K562 (cell line): ENCODE measurements around the gene PPP1R9B. TPM values are rescaled to one million over a fixed set of nuclear protein-coding genes. Genes with fewer than 3 reads are reported as not detected.

Experiments
- CTCFL ChIP-seq: IDR thresholded peaks from 2 replicates; pipeline ENCODE4 v1.6.1; 2011; ENCODE audit warnings: borderline replicate concordance, low read depth, mild to moderate bottlenecking, moderate library complexity, low read length; ENCODE audit not compliant: insufficient read depth, poor library complexity, severe bottlenecking
- HMGXB4 ChIP-seq: sonication (generic); formaldehyde crosslinking; IDR thresholded peaks from 2 replicates; pipeline ENCODE4 v1.8.1; 2023; ENCODE audit warnings: mild to moderate bottlenecking, missing genetic modification reagents
- NONO ChIP-seq, 2 experiments: fragments of 200-400 bp in 1 of 2; fragments of 450-650 bp in 1 of 2; formaldehyde crosslinking in 1 of 2; IDR thresholded peaks; 2 replicates each; pipeline ENCODE4 v1.6.1; 2017; ENCODE audit warnings: low read depth in 2 of 2, mild to moderate bottlenecking in 2 of 2, moderate library complexity in 2 of 2, low read length in 1 of 2
- VEZF1 ChIP-seq: fragments of 200-800 bp; sonication (Bioruptor generic); IDR thresholded peaks from 2 replicates; pipeline ENCODE4 v1.6.1; 2017; ENCODE audit warnings: missing genetic modification characterization, missing compliant biosample characterization
- ZMIZ1 ChIP-seq, 2 experiments: fragments of 150-350 bp in 1 of 2; IDR thresholded peaks; 2 replicates each; pipeline ENCODE4 v1.6.1; 2012 to 2016; ENCODE audit warnings: low read depth in 2 of 2, low read length in 2 of 2, mild to moderate bottlenecking in 1 of 2, moderate library complexity in 1 of 2
- polyA plus RNA-seq, 8 experiments: library from polyadenylated mRNA; depleted of rRNA in 4 of 8; stranded (reverse) in 5 of 8; unstranded in 3 of 8; fragments of >200 nt; fragmentation: Nextera tagmentation in 2 of 8; fragmentation: Illumina TruSeq in 1 of 8; extraction: Ambion mirVana in 2 of 8; extraction: Trizol in 1 of 8; gene quantifications; 2 replicates each; pipeline versions ENCODE4 v1.2.1 to v1.2.3, GENCODE V29; 2011 to 2014; ENCODE audit warnings: inconsistent platforms in 1 of 8, missing spikeins in 1 of 8
- total RNA-seq, 7 experiments: library from RNA; depleted of rRNA in 6 of 7; stranded (reverse); fragments of >200 nt in 6 of 7; fragmentation: Illumina TruSeq in 2 of 7; extraction: Trizol in 2 of 7; gene quantifications; 2 replicates each; pipeline versions ENCODE4 v1.2.1 to v1.2.3, GENCODE V29; 2011 to 2021; ENCODE audit warnings: low replicate concordance in 1 of 7

PPP1R9B gene
- total and polyA plus RNA-seq, 9 of the 15 experiments (the other 6 are each of a cell fraction or from before 2014, with no cell fraction given): 0.10 to 63.5 (median 24.7) TPM

GRCh38 chr17:50161023-50161910 is 10.8 kb upstream of the PPP1R9B start (continued):
- TF ChIP-seq ZMIZ1 (IDR thresholded peaks at IDR 0.05; ENCODE audit: low read depth in 2 of 2, low read length in 2 of 2) (0 out of 4 replicates have a peak, but pooled peaks of 1 of the 2 experiments have one; percentile 23), HMGXB4 (CRISPR knock-in tag) (0 out of 2 replicates have a peak, but pooled peaks have one; percentile 49), NONO (IDR thresholded peaks at IDR 0.05; ENCODE audit: low read depth in 2 of 2, low read length in 1 of 2) (peak in 1 of 2 experiments; percentile 37; a peak in 1 of 4 replicates), VEZF1 (peak; percentile 66), CTCFL (peak; percentile 74)
